ENCODE data around the gene SMAD3. TPM values are rescaled to one million over a fixed set of nuclear protein-coding genes. Genes with fewer than 3 reads are reported as not detected.
A peak's percentile ranks its signal among the peaks of the same experiment; 100 is the strongest.

Gene SMAD3
- total and polyA plus RNA-seq, 2 of the 4 experiments (the other 2 are of a cell fraction): 71.0 to 177 TPM

DNA sequence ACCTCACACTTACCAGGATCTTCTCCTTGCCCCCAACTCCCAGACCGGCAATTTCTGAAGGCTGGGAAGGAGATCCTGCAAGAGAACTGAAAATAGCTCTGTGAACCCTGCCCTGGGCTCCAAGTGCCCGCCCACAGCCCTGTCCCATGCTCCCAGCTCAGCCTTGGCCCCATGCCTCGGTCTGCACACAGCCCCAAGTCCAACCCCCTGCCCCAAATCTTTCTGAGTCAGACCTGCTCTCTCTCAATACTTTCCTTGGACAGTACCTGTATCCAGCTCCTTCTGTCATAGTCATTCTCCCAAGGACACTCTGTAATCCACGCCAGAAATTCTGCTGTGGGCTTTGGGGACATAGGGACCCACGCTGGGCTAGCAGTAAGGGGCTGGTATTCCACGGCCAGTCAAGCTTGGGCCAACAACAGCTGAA lies 6.3 kb upstream of the SMAD3 start:
- no peak overlapping the region for H3K4me2 ChIP-seq (ENCODE audit: low read depth, low read length)
- peak overlapping the region; percentile 5; the same call in 1 of the 2 replicates for H3K4ac ChIP-seq (ENCODE audit: low read depth, low read length)
- intact Hi-C loops (cut with micrococcal nuclease) (no loop called here), in situ Hi-C loops (cut with MboI; ENCODE audit: low sequenced_read_pairs) (no loop called here), dilution Hi-C loops (cut with HindIII; ENCODE audit: low sequenced_read_pairs, unreplicated experiment) (no loop called here)
- H2BK20ac ChIP-seq (ENCODE audit: low read depth, low read length): no peak overlapping the region
- DNase-seq: no peak
- H3K4me1 ChIP-seq (ENCODE audit: control insufficient read depth, insufficient read depth, low read length): peaks cover 2% of the 10 kb centered on the region; the same call in 1 of the 2 replicates
- no peak overlapping the region for H3K56ac ChIP-seq (ENCODE audit: extremely low read depth, insufficient read depth, low read length)
- ChIA-PET CTCF (no interaction called here), POLR2A (ENCODE audit: unreplicated experiment) (no interaction called here)
- WGBS, 2 experiments (ENCODE audit: extremely low coverage in 2 of 2, insufficient read length in 1 of 2): 53% methylated on average over 4 of the region's 6 CpGs; no CpG with 5 or more reads in 1 of the 2 experiments
- H4K5ac ChIP-seq (ENCODE audit: low read depth, low read length): no peak overlapping the region
- no peak overlapping the region; the same call in 2 of the 3 replicates for H2BK15ac ChIP-seq (ENCODE audit: low read depth, low read length)
- H3K14ac ChIP-seq (replicated peaks; ENCODE audit: low read depth, low read length): no peak overlapping the region; the same call in 1 of the 2 replicates
- no peaks in the 10 kb centered on the region for H4K20me1 ChIP-seq (ENCODE audit: insufficient read depth, low read length)
- no peak overlapping the region for H2BK5ac ChIP-seq (ENCODE audit: low read depth, low read length, poor library complexity, severe bottlenecking)
- no TSS peak for BruUV-seq (replicated peaks)
- H3K79me1 ChIP-seq (ENCODE audit: low read depth in 1 of 2, low read length in 2 of 2): peaks cover 0 to 3% of the 10 kb centered on the region in 2 experiments; a peak in 1 of 4 replicates
- no peaks in the 10 kb centered on the region for H3K36me3 ChIP-seq (ENCODE audit: control insufficient read depth, insufficient read depth, low read length)
- no peak overlapping the region for H3K9ac ChIP-seq (ENCODE audit: low read depth, low read length)
- no peaks in the 10 kb centered on the region for H3K9me3 ChIP-seq (ENCODE audit: control insufficient read depth, insufficient read depth, low read length)
- TF ChIP-seq SMC3 (IDR thresholded peaks at IDR 0.05; ENCODE audit: low read depth, low read length) (no peak), MAFK (IDR thresholded peaks at IDR 0.05; ENCODE audit: low read depth, low read length) (no peak), MXI1 (IDR thresholded peaks at IDR 0.05; ENCODE audit: borderline replicate concordance, low read depth, low read length) (no peak), POLR2A (IDR thresholded peaks at IDR 0.05; ENCODE audit: low read depth, low read length) (no peak), RCOR1 (IDR thresholded peaks at IDR 0.05; ENCODE audit: insufficient replicate concordance, low read length) (no peak), RFX5 (IDR thresholded peaks at IDR 0.05; ENCODE audit: low read depth, low read length) (no peak), NFE2L2 (IDR thresholded peaks at IDR 0.05; ENCODE audit: low read depth, low read length) (no peak), CTCF (conservative IDR thresholded peaks at IDR 0.05; ENCODE audit: low read depth, low read length) (no peak), CHD1 (IDR thresholded peaks at IDR 0.05; ENCODE audit: low read depth, low read length) (no peak), ELK1 (IDR thresholded peaks at IDR 0.05; ENCODE audit: borderline replicate concordance, low read depth, low read length) (no peak), CEBPB (IDR thresholded peaks at IDR 0.05; ENCODE audit: low read depth, low read length) (no peak), BHLHE40 (IDR thresholded peaks at IDR 0.05; ENCODE audit: low read depth, low read length) (no peak), FOS (IDR thresholded peaks at IDR 0.05; ENCODE audit: low read depth, low read length) (no peak), MAZ (IDR thresholded peaks at IDR 0.05; ENCODE audit: borderline replicate concordance, low read depth, low read length) (no peak), RAD21 (IDR thresholded peaks at IDR 0.05; ENCODE audit: low read length) (no peak)
- TF ChIP-seq, protein P1, sequence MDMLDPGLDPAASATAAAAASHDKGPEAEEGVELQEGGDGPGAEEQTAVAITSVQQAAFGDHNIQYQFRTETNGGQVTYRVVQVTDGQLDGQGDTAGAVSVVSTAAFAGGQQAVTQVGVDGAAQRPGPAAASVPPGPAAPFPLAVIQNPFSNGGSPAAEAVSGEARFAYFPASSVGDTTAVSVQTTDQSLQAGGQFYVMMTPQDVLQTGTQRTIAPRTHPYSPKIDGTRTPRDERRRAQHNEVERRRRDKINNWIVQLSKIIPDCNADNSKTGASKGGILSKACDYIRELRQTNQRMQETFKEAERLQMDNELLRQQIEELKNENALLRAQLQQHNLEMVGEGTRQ (IDR thresholded peaks at IDR 0.05; ENCODE audit: low read depth, low read length): no peak
- no peak overlapping the region for H2BK120ac ChIP-seq (ENCODE audit: low read depth, low read length)
- H3K4me3 ChIP-seq (ENCODE audit: insufficient read depth, low read depth, low read length): no peak overlapping the region
- H4K8ac ChIP-seq (ENCODE audit: low read depth in 2 of 2, low read length in 2 of 2): no peak overlapping the region
- ATAC-seq (ENCODE audit: low read depth): no peak; the same call in 1 of the 2 replicates
- no peak overlapping the region for H3K23ac ChIP-seq (ENCODE audit: low read depth, low read length)
- no peaks in the 10 kb centered on the region for H3K27me3 ChIP-seq (ENCODE audit: control insufficient read depth, insufficient read depth, low read length)
- no peak overlapping the region for H2AFZ ChIP-seq (replicated peaks; ENCODE audit: low read length, poor library complexity)
- no peak overlapping the region for H2AK5ac ChIP-seq (ENCODE audit: low read depth, low read length)
- H2AK9ac ChIP-seq (replicated peaks; ENCODE audit: low read depth, low read length, poor library complexity): no peak overlapping the region
- H3K18ac ChIP-seq (ENCODE audit: low read depth, low read length): no peak overlapping the region
- H3K27ac ChIP-seq (ENCODE audit: insufficient read depth, low read length): no peak overlapping the region
- no peak overlapping the region for H4K91ac ChIP-seq (ENCODE audit: insufficient read depth, low read depth, low read length)
- H3K9me1 ChIP-seq (ENCODE audit: insufficient read depth, low read length): peaks cover 5% of the 10 kb centered on the region; the same call in 1 of the 2 replicates
